ENCODE results near the gene VASN.

GRCh38 chr16:4337540-4338088 is 34.0 kb upstream of the VASN start:
- TF ChIP-seq CTCF (IDR thresholded peaks at IDR 0.05), result no peak
- TF ChIP-seq EP300 (IDR thresholded peaks at IDR 0.05), result no peak
- no peak for TF ChIP-seq POLR2A (IDR thresholded peaks at IDR 0.05)
